Measurements from ENCODE around the gene NR3C1. TPM values are rescaled to one million over a fixed set of nuclear protein-coding genes. Genes with fewer than 3 reads are reported as not detected.

Gene NR3C1
- total RNA-seq, 1 donor from 2014 or later: 46.7 TPM

- no peaks in the 10 kb centered on the region for H3K27me3 ChIP-seq
- H3K9me3 ChIP-seq: no peaks in the 10 kb centered on the region
- no peak overlapping the region for H3K4me3 ChIP-seq
- no peak for TF ChIP-seq POLR2AphosphoS5 (IDR thresholded peaks at IDR 0.05; ENCODE audit: insufficient read depth in 1 of 2, low read depth in 1 of 2)
- TF ChIP-seq, protein P1, sequence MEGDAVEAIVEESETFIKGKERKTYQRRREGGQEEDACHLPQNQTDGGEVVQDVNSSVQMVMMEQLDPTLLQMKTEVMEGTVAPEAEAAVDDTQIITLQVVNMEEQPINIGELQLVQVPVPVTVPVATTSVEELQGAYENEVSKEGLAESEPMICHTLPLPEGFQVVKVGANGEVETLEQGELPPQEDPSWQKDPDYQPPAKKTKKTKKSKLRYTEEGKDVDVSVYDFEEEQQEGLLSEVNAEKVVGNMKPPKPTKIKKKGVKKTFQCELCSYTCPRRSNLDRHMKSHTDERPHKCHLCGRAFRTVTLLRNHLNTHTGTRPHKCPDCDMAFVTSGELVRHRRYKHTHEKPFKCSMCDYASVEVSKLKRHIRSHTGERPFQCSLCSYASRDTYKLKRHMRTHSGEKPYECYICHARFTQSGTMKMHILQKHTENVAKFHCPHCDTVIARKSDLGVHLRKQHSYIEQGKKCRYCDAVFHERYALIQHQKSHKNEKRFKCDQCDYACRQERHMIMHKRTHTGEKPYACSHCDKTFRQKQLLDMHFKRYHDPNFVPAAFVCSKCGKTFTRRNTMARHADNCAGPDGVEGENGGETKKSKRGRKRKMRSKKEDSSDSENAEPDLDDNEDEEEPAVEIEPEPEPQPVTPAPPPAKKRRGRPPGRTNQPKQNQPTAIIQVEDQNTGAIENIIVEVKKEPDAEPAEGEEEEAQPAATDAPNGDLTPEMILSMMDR (IDR thresholded peaks at IDR 0.05): no peak
- no peak for TF ChIP-seq POLR2A (IDR thresholded peaks at IDR 0.05)
- H3K36me3 ChIP-seq: no peaks in the 10 kb centered on the region
- intact Hi-C loops (cut with DNase I): no loop called here
- H3K27ac ChIP-seq: no peak overlapping the region
- peaks cover 25% of the 10 kb centered on the region for H3K4me1 ChIP-seq
- DNase-seq (ENCODE audit: extremely low spot score in 2 of 2): peak in 1 of 2 donors; percentile 76
Observed at GRCh38 chr5:143245929-143246561, 157.4 kb downstream of the NR3C1 start.

DNA sequence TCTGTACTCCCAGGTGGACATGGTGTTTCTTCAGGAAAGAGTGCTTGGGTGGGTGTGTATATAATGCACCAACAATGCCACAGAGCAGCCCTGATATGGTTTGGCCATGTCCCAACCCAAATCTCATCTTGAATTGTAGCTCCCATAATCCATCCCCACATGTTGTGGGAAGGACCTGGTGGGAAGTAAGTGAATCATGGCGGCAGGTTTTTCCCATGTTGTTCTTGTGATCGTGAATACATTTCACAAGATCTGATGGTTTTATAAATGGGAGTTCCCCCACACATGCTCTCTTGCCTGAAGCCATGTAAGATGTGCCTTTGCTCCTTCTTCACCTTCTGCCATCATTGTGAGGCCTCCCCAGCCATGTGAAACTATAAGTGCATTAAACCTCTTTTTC is 158.5 kb downstream of the NR3C1 start:
- Histone ChIP-seq H3K27me3 (no peaks in the 10 kb centered on the region), H3K4me3 (no peak overlapping the region), H3K9me3 (no peaks in the 10 kb centered on the region), H3K4me1 (peaks cover 25% of the 10 kb centered on the region), H3K36me3 (no peaks in the 10 kb centered on the region), H3K27ac (peak overlapping the region; percentile 59)
- DNase-seq (ENCODE audit: extremely low spot score in 2 of 2): peak in 1 of 2 donors; percentile 52
- intact Hi-C loops (cut with DNase I): no loop called here
- TF ChIP-seq POLR2A (IDR thresholded peaks at IDR 0.05) (no peak), POLR2AphosphoS5 (IDR thresholded peaks at IDR 0.05; ENCODE audit: insufficient read depth in 1 of 2, low read depth in 1 of 2) (no peak)
- TF ChIP-seq, protein P1 (IDR thresholded peaks at IDR 0.05): no peak

DNA sequence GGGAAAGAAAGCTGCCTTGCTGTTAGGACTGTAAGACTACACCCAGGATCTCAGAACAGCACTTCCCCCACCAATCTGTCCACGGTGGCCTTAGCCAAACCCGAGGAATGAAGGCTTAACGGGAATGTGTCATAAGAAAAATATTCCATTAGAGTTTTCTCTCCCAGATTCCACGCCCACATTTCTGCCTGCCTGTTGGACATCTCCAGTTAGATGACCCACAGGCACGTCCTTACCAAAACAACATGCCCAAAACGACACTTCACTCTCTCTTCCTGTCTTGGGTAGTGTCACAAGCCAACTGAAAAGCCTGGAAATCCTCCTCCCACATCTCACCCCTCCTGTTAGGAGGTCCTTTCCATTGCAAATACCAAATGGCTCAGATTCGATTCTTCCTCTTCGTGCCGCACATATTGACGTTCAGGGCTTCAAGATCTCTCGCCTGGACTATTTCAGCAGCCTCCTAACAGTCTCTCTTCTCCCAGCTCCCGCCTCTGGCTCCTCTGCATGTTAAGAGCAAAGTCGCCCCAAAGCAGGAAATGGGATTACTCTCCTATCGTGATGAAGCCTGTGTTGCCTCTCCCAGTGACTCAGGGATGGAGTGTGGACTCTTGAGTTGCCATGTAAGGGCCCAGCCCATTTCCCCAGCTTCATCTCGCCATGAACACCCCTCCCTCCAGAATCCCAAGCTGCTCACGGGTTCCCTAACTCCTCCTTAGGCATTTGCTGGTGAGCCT is 159.3 kb downstream of the NR3C1 start:
- H3K4me1 ChIP-seq: peaks cover 25% of the 10 kb centered on the region
- peak in 1 of 2 donors; percentile 60 for TF ChIP-seq POLR2AphosphoS5 (IDR thresholded peaks at IDR 0.05; ENCODE audit: insufficient read depth in 1 of 2, low read depth in 1 of 2)
- TF ChIP-seq POLR2A (IDR thresholded peaks at IDR 0.05): no peak
- H3K4me3 ChIP-seq: peak overlapping the region; percentile 15 to 20
- no peaks in the 10 kb centered on the region for H3K36me3 ChIP-seq
- no peaks in the 10 kb centered on the region for H3K9me3 ChIP-seq
- peak overlapping the region; percentile 59 for H3K27ac ChIP-seq
- intact Hi-C loops (cut with DNase I): no loop called here
- H3K27me3 ChIP-seq: no peaks in the 10 kb centered on the region
- DNase-seq (ENCODE audit: extremely low spot score in 2 of 2): peak in 1 of 2 donors; percentile 89

DNA sequence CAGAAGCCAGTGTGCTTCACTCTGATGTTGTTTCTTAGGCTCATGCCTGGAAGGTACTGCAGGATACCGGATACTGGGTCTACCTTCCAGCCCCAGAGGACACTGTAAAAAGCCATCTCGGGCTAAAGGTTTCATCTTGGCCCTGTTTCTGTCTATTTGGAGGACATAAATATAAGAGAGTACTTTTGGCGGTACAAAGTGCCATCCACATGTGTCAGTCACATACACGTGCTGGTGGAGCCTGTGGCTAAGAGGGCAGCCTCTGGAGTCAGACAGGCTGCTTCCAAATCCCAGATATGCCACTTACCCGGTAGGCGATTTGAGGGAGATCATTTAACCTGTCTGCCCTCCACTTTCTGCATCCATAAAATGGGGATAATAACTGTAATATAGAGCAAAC is 160.4 kb downstream of the NR3C1 start:
- peaks cover 25% of the 10 kb centered on the region for H3K4me1 ChIP-seq

GRCh38 chr5:143241892-143242291 is 161.6 kb downstream of the NR3C1 start:
- H3K27ac ChIP-seq: no peak overlapping the region
- H3K27me3 ChIP-seq: no peaks in the 10 kb centered on the region
- no peak for TF ChIP-seq POLR2A (IDR thresholded peaks at IDR 0.05)
- no peak for TF ChIP-seq POLR2AphosphoS5 (IDR thresholded peaks at IDR 0.05; ENCODE audit: insufficient read depth in 1 of 2, low read depth in 1 of 2)
- TF ChIP-seq, protein P1 (IDR thresholded peaks at IDR 0.05): no peak
- no peak overlapping the region for H3K4me3 ChIP-seq
- DNase-seq (ENCODE audit: extremely low spot score in 2 of 2): no peak
- H3K4me1 ChIP-seq: peaks cover 25% of the 10 kb centered on the region
- intact Hi-C loops (cut with DNase I): no loop called here
- H3K36me3 ChIP-seq: no peaks in the 10 kb centered on the region
- no peaks in the 10 kb centered on the region for H3K9me3 ChIP-seq

More for the DNA sequence above, 160.4 kb downstream of the NR3C1 start:
- intact Hi-C loops (cut with DNase I): no loop called here
- H3K36me3 ChIP-seq: no peaks in the 10 kb centered on the region
- TF ChIP-seq, protein P1 (IDR thresholded peaks at IDR 0.05): no peak
- TF ChIP-seq POLR2AphosphoS5 (IDR thresholded peaks at IDR 0.05; ENCODE audit: insufficient read depth in 1 of 2, low read depth in 1 of 2) (no peak), POLR2A (IDR thresholded peaks at IDR 0.05) (no peak)
- H3K27me3 ChIP-seq: no peaks in the 10 kb centered on the region
- peak in 1 of 2 donors; percentile 62 for DNase-seq (ENCODE audit: extremely low spot score in 2 of 2)
- H3K9me3 ChIP-seq: no peaks in the 10 kb centered on the region
- H3K27ac ChIP-seq: peak overlapping the region; percentile 59
- no peak overlapping the region for H3K4me3 ChIP-seq
